ENCODE measurements around the gene IMMT.

GRCh38 chr2:86135653-86136052, 59.6 kb downstream of the IMMT start:
- TF ChIP-seq CTCF (conservative IDR thresholded peaks at IDR 0.05 in 1 of 2, IDR thresholded peaks at IDR 0.05 in 1 of 2; ENCODE audit: extremely low read depth in 1 of 2, insufficient read depth in 1 of 2, low read depth in 1 of 2, low read length in 2 of 2) (no peak), EZH2 (IDR thresholded peaks at IDR 0.05; ENCODE audit: borderline replicate concordance, low read length) (no peak)
